Activated T-cell treated with anti-CD3 and anti-CD28 coated beads for 24 hours (primary cell): Measurements from ENCODE around the gene MMP11.

Experiments used
- DNase-seq: peaks from one replicate; pipeline ENCODE4 v3.0.0-alpha.2; 2020; ENCODE audit warnings: low read depth

The MMP11 gene

GRCh38 chr22:23831261-23831660 is 58.6 kb downstream of the MMP11 start:
- no peak for DNase-seq

GRCh38 chr22:23831781-23832180 is 59.1 kb downstream of the MMP11 start:
- DNase-seq: no peak

GRCh38 chr22:23832226-23833016 is 59.8 kb downstream of the MMP11 start:
- DNase-seq: no peak

- DNase-seq: no peak
These were observed 60.5 kb downstream of the MMP11 start for GRCh38 chr22:23833017-23833751.
